Hepatocyte (in vitro differentiated cells): ENCODE results near the gene RGS3.

Experiments used
- CTCF ChIP-seq: fragments of 200-600 bp; sonication (generic); IDR thresholded peaks from 2 replicates; pipeline ENCODE4 v1.5.1; 2016; ENCODE audit warnings: antibody characterized with exemption, mild to moderate bottlenecking; ENCODE audit not compliant: poor library complexity
- EZH2 ChIP-seq: fragments of 200-600 bp; sonication (generic); IDR thresholded peaks from 2 replicates; pipeline ENCODE4 v1.6.1; 2016; ENCODE audit warnings: antibody characterized with exemption, mild to moderate bottlenecking, borderline replicate concordance
- EZH2phosphoT487 ChIP-seq: fragments of 200-600 bp; sonication (generic); IDR thresholded peaks from one replicate; pipeline ENCODE4 v1.6.1; 2018; ENCODE audit warnings: antibody characterized with exemption, mild to moderate bottlenecking, low read depth, moderate library complexity; ENCODE audit not compliant: unreplicated experiment, severe bottlenecking

- TF ChIP-seq CTCF (no peak), EZH2 (no peak), EZH2phosphoT487 (no peak)
These were observed 14.1 kb downstream of the RGS3 start for GRCh38 chr9:113477661-113478060.
